C4-2B (cell line): Measurements from ENCODE around the gene EXD3.

Experiments
- ZFX ChIP-seq: fragments of 450-650 bp; IDR thresholded peaks from 2 replicates; pipeline ENCODE4 v1.6.1; 2017
- TF ChIP-seq, protein P1 (sequence below): fragments of 450-650 bp; conservative IDR thresholded peaks from 2 replicates; pipeline ENCODE4 v1.5.1; 2017; ENCODE audit warnings: mild to moderate bottlenecking

DNA sequence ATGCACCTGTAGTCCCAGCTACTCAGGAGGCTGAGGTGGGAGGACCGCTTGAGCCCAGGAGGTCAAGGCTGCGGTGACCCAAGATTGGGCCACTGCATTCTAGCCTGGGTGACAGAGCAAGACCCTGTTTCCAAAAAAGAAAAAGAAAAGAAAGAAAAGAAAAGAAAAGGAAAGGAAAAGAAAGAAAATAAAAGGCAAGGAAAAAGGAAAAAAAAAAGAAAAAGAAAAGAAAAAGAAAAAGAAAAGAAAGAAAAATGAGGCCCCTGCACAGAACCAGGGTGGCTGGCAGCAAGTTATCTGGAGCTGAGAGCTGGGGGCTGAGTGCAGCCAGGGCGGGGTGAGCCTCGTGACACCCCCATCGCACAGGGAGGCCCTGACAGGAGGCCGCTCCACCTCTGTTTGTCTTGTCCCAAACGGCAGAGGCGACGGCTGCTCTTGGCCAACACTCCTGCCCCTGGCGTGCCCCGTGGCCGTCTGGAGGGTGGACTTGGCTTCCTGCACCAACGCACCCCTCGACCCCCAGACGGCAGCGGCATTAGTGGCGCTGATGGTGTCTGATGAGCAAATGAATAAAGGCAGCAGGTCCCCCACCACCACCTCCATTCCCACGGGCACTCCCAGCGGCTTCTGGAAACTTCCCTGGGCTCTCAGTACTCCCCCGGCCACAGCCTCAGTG, 16.7 kb downstream of the EXD3 start:
- no peak for TF ChIP-seq ZFX
- TF ChIP-seq, protein P1, sequence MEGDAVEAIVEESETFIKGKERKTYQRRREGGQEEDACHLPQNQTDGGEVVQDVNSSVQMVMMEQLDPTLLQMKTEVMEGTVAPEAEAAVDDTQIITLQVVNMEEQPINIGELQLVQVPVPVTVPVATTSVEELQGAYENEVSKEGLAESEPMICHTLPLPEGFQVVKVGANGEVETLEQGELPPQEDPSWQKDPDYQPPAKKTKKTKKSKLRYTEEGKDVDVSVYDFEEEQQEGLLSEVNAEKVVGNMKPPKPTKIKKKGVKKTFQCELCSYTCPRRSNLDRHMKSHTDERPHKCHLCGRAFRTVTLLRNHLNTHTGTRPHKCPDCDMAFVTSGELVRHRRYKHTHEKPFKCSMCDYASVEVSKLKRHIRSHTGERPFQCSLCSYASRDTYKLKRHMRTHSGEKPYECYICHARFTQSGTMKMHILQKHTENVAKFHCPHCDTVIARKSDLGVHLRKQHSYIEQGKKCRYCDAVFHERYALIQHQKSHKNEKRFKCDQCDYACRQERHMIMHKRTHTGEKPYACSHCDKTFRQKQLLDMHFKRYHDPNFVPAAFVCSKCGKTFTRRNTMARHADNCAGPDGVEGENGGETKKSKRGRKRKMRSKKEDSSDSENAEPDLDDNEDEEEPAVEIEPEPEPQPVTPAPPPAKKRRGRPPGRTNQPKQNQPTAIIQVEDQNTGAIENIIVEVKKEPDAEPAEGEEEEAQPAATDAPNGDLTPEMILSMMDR: no peak
